GM18508 (cell line): Measurements from ENCODE around the gene GALNT17.

Experiments used
- ATAC-seq: cut with Tn5 transposase; IDR thresholded peaks from one replicate; pipeline ENCODE4 v1.9.1; 2021; ENCODE audit warnings: moderate number of reproducible peaks; ENCODE audit not compliant: insufficient read depth, unreplicated experiment

GALNT17 gene

GRCh38 chr7:71430246-71430645 is 298.3 kb downstream of the GALNT17 start:
- ATAC-seq: no peak

- ATAC-seq: no peak
Observed at GRCh38 chr7:71439321-71439720, 307.4 kb downstream of the GALNT17 start.

GRCh38 chr7:71442492-71443190 is 310.7 kb downstream of the GALNT17 start:
- ATAC-seq: no peak

GRCh38 chr7:71443191-71443530 is 311.2 kb downstream of the GALNT17 start:
- ATAC-seq: no peak

GRCh38 chr7:71444130-71444529 is 312.2 kb downstream of the GALNT17 start:
- no peak for ATAC-seq

- no peak for ATAC-seq
Observed at GRCh38 chr7:71453630-71454029, 321.7 kb downstream of the GALNT17 start.

GRCh38 chr7:71454981-71455380 is 323.0 kb downstream of the GALNT17 start:
- ATAC-seq: no peak

GRCh38 chr7:71457021-71457420 is 325.1 kb downstream of the GALNT17 start:
- no peak for ATAC-seq

- ATAC-seq: no peak
Observed at GRCh38 chr7:71457846-71458590, 326.1 kb downstream of the GALNT17 start.

- ATAC-seq: no peak
Observed at GRCh38 chr7:71459132-71459531, 327.2 kb downstream of the GALNT17 start.

GRCh38 chr7:71461572-71461971 is 329.6 kb downstream of the GALNT17 start:
- ATAC-seq: no peak

- no peak for ATAC-seq
Observed at GRCh38 chr7:71465741-71466189, 333.8 kb downstream of the GALNT17 start.

- no peak for ATAC-seq
Observed at GRCh38 chr7:71466448-71467145, 334.7 kb downstream of the GALNT17 start.

- no peak for ATAC-seq
Observed at GRCh38 chr7:71470326-71470725, 338.4 kb downstream of the GALNT17 start.

- no peak for ATAC-seq
Observed at GRCh38 chr7:71470830-71471229, 338.9 kb downstream of the GALNT17 start.

GRCh38 chr7:71472962-71473361 is 341.0 kb downstream of the GALNT17 start:
- ATAC-seq: no peak

GRCh38 chr7:71473366-71473967 is 341.5 kb downstream of the GALNT17 start:
- no peak for ATAC-seq

GRCh38 chr7:71477441-71477840 is 345.5 kb downstream of the GALNT17 start:
- ATAC-seq: no peak

- no peak for ATAC-seq
Observed at GRCh38 chr7:71479231-71479630, 347.3 kb downstream of the GALNT17 start.

- ATAC-seq: no peak
Observed at GRCh38 chr7:71480791-71481190, 348.8 kb downstream of the GALNT17 start.

GRCh38 chr7:71482284-71482683 is 350.3 kb downstream of the GALNT17 start:
- no peak for ATAC-seq
